H1 (cell line): Measurements from ENCODE around the gene DPPA4. TPM values are rescaled to one million over a fixed set of nuclear protein-coding genes. Genes with fewer than 3 reads are reported as not detected.

ENCODE experiments used
- ASH2L ChIP-seq: fragments of 200-600, 300-600 bp; sonication (generic); IDR thresholded peaks from one replicate; pipeline ENCODE4 v1.7.1; 2017; ENCODE audit warnings: low read length
- CBX5 ChIP-seq: fragments of 300-800, 300-1000 bp; sonication (generic); IDR thresholded peaks from 2 replicates; pipeline ENCODE4 v1.7.1; 2016; ENCODE audit warnings: antibody characterized with exemption, low read length, low read depth
- CHD2 ChIP-seq: IDR thresholded peaks from 2 replicates; pipeline ENCODE4 v1.6.1; 2012; ENCODE audit warnings: low read length, improper control_type of control experiment
- CTBP2 ChIP-seq: IDR thresholded peaks from 2 replicates; pipeline ENCODE4 v1.7.0; 2011; ENCODE audit warnings: borderline replicate concordance, mild to moderate bottlenecking, moderate library complexity, mixed read lengths, low read length; ENCODE audit not compliant: insufficient read depth, insufficient read length
- JUND ChIP-seq: IDR thresholded peaks from 2 replicates; pipeline ENCODE4 v1.6.1; 2011; ENCODE audit warnings: mild to moderate bottlenecking, improper control_type of control experiment, low read length
- RAD21 ChIP-seq, 2 experiments: IDR thresholded peaks in 1 of 2; conservative IDR thresholded peaks in 1 of 2; 2 replicates each; pipeline ENCODE4 v1.6.1; 2011; ENCODE audit warnings: low read depth in 2 of 2, low read length in 2 of 2, improper control_type of control experiment in 1 of 2, inconsistent platforms in 1 of 2, mild to moderate bottlenecking in 1 of 2, moderate library complexity in 1 of 2
- RFX5 ChIP-seq: IDR thresholded peaks from 2 replicates; pipeline ENCODE4 v1.6.1; 2011; ENCODE audit warnings: low read depth, low read length, improper control_type of control experiment, borderline replicate concordance
- SP4 ChIP-seq: IDR thresholded peaks from 2 replicates; pipeline ENCODE4 v1.6.1; 2012; ENCODE audit warnings: low read length, inconsistent platforms
- TAF1 ChIP-seq: IDR thresholded peaks from 2 replicates; pipeline ENCODE4 v1.6.1; 2011; ENCODE audit warnings: mild to moderate bottlenecking, low read depth, low read length
- polyA plus RNA-seq, 7 experiments: library from polyadenylated mRNA; depleted of rRNA in 3 of 7; stranded (reverse) in 5 of 7; unstranded in 2 of 7; fragments of >200 nt in 5 of 7; fragments of 200-250 nt in 2 of 7; gene quantifications; 1 replicate in 5 of 7; 2 replicates in 1 of 7; 4 replicates in 1 of 7; pipeline versions ENCODE4 v1.2.1 to v1.2.3, GENCODE V29; 2011 to 2013; ENCODE audit warnings: missing spikeins in 2 of 7, mixed read lengths in 2 of 7
- total RNA-seq: library from RNA; stranded (reverse); fragmentation: NEBNext Ultra II Directional; extraction: Animal tissue kit (Norgen Biotek cat#: 25700); gene quantifications from 2 replicates; pipeline ENCODE4 v1.2.1, GENCODE V29; 2021
- TF ChIP-seq, protein P1 (sequence below): fragments of 300-600 bp; sonication (generic); IDR thresholded peaks from 2 replicates; pipeline ENCODE4 v1.7.1; 2012; ENCODE audit warnings: low read length, moderate library complexity, mild to moderate bottlenecking, inconsistent platforms; ENCODE audit not compliant: insufficient replicate concordance

Gene DPPA4
- total and polyA plus RNA-seq, 2 of the 8 experiments (the other 6 are each of a cell fraction or from before 2014, with no cell fraction given): 424 to 772 TPM

DNA sequence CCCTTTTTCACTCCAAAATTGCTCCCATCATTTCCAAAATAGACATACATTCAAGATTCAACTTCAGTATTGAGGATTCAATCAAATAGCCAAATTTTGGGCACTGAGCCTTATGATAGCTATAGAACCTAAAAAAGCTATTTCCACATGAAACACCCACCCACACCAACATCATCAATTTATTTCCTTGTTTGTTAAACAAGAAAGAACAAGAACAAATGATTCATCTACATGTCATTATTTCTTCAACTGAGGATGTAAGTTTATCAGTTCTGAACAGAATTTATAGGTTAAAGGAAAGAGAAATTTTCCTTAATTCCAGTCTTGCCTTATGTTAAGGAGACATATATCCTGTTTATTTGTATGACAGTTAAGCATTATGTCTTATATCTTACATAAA, 53.3 kb downstream of the DPPA4 start (continued):
- TF ChIP-seq, protein P1, sequence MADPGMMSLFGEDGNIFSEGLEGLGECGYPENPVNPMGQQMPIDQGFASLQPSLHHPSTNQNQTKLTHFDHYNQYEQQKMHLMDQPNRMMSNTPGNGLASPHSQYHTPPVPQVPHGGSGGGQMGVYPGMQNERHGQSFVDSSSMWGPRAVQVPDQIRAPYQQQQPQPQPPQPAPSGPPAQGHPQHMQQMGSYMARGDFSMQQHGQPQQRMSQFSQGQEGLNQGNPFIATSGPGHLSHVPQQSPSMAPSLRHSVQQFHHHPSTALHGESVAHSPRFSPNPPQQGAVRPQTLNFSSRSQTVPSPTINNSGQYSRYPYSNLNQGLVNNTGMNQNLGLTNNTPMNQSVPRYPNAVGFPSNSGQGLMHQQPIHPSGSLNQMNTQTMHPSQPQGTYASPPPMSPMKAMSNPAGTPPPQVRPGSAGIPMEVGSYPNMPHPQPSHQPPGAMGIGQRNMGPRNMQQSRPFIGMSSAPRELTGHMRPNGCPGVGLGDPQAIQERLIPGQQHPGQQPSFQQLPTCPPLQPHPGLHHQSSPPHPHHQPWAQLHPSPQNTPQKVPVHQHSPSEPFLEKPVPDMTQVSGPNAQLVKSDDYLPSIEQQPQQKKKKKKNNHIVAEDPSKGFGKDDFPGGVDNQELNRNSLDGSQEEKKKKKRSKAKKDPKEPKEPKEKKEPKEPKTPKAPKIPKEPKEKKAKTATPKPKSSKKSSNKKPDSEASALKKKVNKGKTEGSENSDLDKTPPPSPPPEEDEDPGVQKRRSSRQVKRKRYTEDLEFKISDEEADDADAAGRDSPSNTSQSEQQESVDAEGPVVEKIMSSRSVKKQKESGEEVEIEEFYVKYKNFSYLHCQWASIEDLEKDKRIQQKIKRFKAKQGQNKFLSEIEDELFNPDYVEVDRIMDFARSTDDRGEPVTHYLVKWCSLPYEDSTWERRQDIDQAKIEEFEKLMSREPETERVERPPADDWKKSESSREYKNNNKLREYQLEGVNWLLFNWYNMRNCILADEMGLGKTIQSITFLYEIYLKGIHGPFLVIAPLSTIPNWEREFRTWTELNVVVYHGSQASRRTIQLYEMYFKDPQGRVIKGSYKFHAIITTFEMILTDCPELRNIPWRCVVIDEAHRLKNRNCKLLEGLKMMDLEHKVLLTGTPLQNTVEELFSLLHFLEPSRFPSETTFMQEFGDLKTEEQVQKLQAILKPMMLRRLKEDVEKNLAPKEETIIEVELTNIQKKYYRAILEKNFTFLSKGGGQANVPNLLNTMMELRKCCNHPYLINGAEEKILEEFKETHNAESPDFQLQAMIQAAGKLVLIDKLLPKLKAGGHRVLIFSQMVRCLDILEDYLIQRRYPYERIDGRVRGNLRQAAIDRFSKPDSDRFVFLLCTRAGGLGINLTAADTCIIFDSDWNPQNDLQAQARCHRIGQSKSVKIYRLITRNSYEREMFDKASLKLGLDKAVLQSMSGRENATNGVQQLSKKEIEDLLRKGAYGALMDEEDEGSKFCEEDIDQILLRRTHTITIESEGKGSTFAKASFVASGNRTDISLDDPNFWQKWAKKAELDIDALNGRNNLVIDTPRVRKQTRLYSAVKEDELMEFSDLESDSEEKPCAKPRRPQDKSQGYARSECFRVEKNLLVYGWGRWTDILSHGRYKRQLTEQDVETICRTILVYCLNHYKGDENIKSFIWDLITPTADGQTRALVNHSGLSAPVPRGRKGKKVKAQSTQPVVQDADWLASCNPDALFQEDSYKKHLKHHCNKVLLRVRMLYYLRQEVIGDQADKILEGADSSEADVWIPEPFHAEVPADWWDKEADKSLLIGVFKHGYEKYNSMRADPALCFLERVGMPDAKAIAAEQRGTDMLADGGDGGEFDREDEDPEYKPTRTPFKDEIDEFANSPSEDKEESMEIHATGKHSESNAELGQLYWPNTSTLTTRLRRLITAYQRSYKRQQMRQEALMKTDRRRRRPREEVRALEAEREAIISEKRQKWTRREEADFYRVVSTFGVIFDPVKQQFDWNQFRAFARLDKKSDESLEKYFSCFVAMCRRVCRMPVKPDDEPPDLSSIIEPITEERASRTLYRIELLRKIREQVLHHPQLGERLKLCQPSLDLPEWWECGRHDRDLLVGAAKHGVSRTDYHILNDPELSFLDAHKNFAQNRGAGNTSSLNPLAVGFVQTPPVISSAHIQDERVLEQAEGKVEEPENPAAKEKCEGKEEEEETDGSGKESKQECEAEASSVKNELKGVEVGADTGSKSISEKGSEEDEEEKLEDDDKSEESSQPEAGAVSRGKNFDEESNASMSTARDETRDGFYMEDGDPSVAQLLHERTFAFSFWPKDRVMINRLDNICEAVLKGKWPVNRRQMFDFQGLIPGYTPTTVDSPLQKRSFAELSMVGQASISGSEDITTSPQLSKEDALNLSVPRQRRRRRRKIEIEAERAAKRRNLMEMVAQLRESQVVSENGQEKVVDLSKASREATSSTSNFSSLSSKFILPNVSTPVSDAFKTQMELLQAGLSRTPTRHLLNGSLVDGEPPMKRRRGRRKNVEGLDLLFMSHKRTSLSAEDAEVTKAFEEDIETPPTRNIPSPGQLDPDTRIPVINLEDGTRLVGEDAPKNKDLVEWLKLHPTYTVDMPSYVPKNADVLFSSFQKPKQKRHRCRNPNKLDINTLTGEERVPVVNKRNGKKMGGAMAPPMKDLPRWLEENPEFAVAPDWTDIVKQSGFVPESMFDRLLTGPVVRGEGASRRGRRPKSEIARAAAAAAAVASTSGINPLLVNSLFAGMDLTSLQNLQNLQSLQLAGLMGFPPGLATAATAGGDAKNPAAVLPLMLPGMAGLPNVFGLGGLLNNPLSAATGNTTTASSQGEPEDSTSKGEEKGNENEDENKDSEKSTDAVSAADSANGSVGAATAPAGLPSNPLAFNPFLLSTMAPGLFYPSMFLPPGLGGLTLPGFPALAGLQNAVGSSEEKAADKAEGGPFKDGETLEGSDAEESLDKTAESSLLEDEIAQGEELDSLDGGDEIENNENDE: no peak
- TF ChIP-seq RAD21 (IDR thresholded peaks at IDR 0.05 in 1 of 2, conservative IDR thresholded peaks at IDR 0.05 in 1 of 2; ENCODE audit: low read depth in 2 of 2, low read length in 2 of 2) (no peak), TAF1 (no peak), ASH2L (no peak), SP4 (no peak), CHD2 (no peak), RFX5 (no peak), CBX5 (no peak), CTBP2 (no peak), JUND (no peak)
